GM12891 (cell line): ENCODE results near the gene SLC25A26.

Experiments
- POLR2A ChIP-seq: IDR thresholded peaks from 2 replicates; pipeline ENCODE4 v1.6.1; 2011; ENCODE audit warnings: low read depth, low read length, control low read depth
- POLR2AphosphoS5 ChIP-seq: IDR thresholded peaks from 2 replicates; pipeline ENCODE4 v1.6.1; 2011; ENCODE audit warnings: low read depth, low read length, control low read depth
- SPI1 ChIP-seq: IDR thresholded peaks from 2 replicates; pipeline ENCODE4 v1.6.1; 2011; ENCODE audit warnings: low read depth, low read length, control low read depth
- TAF1 ChIP-seq: IDR thresholded peaks from 2 replicates; pipeline ENCODE4 v1.6.1; 2011; ENCODE audit warnings: low read depth, low read length, control low read depth

DNA sequence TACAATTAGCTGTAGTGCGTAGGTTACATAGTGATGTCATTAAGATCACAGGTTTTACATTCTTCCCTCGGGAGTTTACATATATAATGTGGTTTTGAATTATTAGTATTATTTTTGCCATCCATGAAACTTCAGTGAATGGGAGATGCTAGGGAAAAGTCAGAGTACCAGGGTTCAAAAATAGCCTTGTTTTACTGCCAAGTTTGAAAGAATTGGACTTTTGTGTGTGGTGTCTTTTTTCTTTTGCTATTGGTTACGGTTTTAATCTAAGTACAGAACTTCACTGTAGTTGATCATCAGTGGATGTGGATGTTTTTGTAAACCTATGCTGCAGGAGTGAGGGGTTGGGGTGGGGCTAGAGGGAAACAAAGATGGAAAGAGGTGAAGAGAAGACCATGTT lies 20.7 kb downstream of the SLC25A26 start:
- TF ChIP-seq POLR2A (no peak), POLR2AphosphoS5 (no peak), SPI1 (no peak), TAF1 (no peak)
